Activated T-cell treated with anti-CD3 and anti-CD28 coated beads, Interleukin-2, amount 50 U/mL, for 1 hour (primary cell): Measurements from ENCODE around the gene HMGB3.
"Not testable (repeated sequence)": the region's sequence is repeated elsewhere in the genome, so short reads cannot be mapped to it uniquely, and the experiment has no call there.

Source experiments
- DNase-seq: peaks from one replicate; pipeline ENCODE4 v3.0.0-alpha.2; 2020

The HMGB3 gene

DNA sequence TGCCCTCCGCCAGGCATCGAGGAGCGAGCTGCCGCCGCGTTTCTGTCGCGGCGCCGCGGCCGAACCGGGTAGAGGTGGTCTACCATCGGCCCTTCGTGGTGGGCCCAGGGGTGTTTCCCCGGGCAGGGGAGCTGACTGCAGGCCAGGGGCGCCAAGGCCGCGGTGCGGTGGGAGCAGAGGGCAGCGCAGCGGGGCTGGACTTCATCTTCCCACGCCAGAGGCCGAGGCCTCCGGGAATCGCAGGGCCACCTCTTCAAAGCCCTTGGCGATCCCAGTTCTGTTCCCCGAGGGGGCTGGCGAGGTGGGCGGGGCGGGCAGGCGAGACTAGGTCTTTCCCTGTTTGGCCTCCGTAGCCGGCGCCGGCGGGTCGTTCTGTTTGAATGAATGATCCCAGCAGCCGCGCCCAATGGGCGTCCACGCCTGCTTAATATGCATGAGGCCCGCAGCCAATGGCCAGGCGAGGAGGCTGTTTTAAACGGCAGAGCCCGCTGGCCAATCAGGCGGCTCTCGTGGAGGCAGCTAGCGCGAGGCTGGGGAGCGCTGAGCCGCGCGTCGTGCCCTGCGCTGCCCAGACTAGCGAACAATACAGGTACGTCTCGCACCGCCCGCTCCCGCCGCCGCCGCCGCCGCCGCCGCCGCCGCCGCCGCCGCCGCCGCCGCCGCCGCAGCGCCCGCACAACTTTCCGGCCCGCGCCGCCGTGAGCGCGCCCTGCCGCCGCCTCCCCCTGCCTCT lies at the start of gene HMGB3:
TSS of gene HMGB3 (plus strand) at position 548 of the 733 bp plus-strand sequence. CDS start 2,265 bp downstream, outside the sequence.
- peak; percentile 72 for DNase-seq

- no peak for DNase-seq
These were observed 49.2 kb upstream of the HMGB3 start for GRCh38 chrX:150933945-150934350.

DNA sequence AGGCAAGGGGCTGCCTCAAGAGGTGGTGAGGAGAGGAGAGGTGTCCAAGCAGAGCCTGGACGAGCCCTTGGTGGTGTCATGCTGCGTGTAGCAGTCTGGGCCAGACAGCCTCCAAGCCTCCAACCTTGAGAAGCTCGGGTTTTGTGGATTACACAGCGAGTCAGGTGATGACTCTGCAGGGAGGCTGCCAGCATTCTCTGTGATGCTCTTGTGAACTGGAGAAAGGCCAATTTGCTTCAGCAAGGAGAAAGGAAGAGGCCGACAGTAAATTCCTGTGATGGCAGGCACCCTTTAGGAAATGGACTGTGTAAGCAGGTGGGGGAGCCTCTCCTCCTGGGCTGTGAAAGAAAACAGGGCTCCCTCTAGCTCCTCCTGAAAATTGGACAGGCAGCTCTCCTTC lies 48.7 kb upstream of the HMGB3 start:
- no peak for DNase-seq

DNA sequence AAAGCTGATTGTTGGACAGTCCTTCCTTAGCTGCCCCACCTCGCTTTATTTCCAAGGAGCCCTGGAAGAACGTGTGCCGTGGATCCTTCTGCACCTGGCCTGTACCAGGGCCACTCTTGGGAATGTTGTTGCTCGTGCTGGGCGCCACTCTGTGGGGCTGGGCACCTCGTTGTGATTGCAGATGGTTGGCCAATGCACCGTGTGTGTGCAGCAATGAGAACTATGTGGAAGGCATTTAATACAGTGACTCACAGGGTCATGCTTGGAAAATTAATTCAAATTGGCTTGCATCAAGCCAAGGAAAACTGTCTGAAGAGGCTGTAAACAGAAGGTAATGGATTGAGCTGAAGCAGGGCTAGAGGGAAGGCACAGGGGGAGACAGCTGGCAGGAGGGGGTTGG lies 47.7 kb upstream of the HMGB3 start:
- DNase-seq = no peak

DNA sequence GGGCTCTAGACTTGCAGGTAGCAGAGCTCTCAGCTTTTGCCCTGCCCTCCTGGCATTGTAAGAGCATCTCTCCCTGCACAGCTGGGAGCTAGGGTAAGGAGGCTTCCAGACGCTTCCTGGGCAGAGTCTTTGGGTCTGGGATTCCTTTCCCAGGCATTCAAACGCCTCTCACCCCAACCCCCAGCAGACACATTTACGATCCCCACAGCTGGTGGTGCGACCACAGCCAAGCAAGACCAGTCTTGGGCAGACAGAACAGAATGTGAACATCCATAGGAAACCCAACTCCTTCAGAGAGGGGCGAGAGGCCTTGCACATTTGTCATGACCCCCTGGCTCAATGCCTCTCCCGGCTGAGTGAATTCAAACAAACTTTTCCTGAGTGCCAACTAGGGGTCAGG lies 46.6 kb upstream of the HMGB3 start:
- no peak for DNase-seq

- DNase-seq = no peak
These were observed 42.2 kb upstream of the HMGB3 start for GRCh38 chrX:150940844-150941495.

DNA sequence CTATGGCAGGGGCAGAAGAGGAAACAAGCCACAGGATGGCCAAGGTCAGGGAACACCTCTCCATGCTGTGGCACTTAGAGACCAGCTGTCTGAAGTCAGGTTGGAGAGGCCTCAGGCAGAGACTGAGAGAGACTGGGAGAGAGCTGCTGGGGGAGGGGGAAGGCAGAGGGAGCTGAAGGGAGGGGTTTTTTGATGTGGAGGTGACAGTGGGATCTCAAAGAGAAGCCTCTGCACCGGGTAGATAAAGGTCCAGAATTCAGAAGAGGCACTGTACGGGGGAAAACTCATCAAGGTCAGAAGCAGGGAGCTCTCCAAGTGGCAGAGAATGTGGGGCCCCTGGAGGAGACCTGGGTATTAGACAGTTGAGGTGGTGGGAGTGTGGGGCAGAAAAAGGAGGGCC lies 41.6 kb upstream of the HMGB3 start:
- DNase-seq = no peak

GRCh38 chrX:150942942-150943594 lies 40.1 kb upstream of the HMGB3 start:
- no peak for DNase-seq

DNA sequence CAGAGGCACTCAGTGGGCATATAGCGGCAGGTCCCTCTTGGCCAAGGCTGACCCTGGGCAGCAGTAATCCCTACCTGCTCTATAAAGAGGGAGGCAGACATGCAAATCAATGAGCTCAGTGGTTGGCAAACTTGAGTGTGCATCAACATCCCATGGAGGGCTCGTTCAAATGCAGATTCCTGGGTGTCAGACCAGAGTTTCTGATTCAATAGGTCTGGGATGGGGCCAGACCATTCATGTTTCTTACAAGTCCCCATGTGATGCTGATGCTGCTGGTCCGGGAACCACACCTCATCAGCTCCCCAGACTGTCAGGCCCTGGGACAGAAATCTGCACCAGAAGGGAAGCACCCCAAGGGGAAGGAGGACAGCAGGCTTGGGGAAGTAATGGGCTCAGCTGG lies 38.9 kb upstream of the HMGB3 start:
- no peak for DNase-seq

- DNase-seq = no peak
These were observed 28.2 kb upstream of the HMGB3 start for GRCh38 chrX:150954951-150955350.

DNA sequence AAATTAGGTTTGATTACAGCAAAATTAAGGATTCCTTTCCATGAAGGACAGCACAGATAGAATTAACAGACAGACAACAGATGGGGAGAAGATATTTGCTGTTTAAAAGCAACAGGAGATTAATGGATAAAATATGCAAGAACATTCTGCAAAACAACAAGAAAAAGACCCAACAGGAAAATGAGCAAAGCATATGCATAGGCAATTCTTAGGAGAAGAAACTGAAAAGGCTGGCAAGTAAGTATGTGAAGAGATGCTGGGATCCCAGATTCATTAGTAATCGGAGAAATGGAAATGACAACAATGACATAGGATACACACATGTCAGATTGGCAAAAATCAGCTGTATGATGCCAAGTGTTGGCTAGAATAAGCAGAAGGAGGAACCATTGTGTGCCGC lies 27.5 kb upstream of the HMGB3 start:
- no peak for DNase-seq

DNA sequence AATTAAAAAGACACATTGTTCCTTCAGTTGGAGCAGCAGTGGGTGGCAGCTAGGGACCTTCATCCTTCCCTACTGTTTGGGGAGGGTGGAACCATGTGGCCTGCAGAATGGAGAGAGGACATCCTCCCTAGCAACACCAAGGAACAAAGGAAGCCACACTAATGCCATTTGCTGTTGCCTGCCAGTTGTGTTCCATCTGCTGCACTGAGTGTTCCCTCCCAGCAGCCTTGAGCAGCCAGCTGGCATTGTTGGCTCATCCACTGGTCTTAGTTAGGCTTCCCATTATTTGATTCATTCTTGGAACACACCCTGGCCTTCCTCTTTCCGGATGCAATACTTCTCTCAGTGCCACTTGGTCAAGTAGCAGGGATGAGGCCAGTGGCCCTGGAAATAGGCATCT lies 25.0 kb upstream of the HMGB3 start:
- DNase-seq = no peak

DNA sequence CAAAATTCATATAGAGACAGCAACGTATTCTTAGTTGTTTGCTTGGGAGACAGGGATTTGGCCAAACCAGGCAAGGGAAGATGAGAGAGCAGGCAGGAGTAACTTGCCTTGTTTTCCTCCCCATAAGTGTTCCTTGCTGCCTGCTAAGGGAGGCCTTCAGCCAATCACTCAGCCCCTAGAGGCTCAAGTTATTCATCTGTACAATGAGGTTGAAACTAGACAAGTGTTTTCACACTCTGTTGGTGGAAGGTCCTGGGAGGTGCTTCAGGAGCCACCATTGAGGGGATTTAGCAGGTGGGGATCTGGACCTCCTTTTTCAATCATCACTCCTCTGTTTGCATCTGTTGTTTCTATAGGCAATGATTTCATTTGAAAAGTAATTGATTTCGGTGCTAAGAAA lies 23.6 kb upstream of the HMGB3 start:
- DNase-seq = no peak

DNA sequence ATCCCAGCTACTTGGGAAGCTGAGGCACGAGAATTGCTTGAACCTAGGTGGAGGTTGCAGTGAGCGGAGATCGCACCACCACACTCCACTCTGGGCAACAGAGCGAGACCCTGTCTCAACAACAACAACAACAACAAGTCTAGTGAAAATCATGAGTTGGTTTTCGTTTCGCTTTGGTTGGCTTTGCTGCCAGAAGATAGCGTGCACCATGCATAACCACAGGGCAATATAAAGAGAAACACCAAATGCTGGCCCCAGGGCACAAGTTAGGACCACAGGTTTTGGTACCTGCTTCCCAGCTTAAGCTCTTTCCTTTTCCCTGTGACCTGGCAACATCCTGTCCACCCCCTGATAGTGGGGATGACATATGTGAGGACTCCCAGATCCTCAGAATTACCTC lies 21.5 kb upstream of the HMGB3 start:
- DNase-seq = no peak

GRCh38 chrX:150964416-150964815 lies 18.7 kb upstream of the HMGB3 start:
- not testable (repeated sequence) for DNase-seq

GRCh38 chrX:150966235-150966634 lies 16.9 kb upstream of the HMGB3 start:
- DNase-seq = no peak

- DNase-seq = no peak
These were observed 16.4 kb upstream of the HMGB3 start for GRCh38 chrX:150966742-150967141.

- DNase-seq = no peak
These were observed 15.3 kb upstream of the HMGB3 start for GRCh38 chrX:150967786-150968185.

DNA sequence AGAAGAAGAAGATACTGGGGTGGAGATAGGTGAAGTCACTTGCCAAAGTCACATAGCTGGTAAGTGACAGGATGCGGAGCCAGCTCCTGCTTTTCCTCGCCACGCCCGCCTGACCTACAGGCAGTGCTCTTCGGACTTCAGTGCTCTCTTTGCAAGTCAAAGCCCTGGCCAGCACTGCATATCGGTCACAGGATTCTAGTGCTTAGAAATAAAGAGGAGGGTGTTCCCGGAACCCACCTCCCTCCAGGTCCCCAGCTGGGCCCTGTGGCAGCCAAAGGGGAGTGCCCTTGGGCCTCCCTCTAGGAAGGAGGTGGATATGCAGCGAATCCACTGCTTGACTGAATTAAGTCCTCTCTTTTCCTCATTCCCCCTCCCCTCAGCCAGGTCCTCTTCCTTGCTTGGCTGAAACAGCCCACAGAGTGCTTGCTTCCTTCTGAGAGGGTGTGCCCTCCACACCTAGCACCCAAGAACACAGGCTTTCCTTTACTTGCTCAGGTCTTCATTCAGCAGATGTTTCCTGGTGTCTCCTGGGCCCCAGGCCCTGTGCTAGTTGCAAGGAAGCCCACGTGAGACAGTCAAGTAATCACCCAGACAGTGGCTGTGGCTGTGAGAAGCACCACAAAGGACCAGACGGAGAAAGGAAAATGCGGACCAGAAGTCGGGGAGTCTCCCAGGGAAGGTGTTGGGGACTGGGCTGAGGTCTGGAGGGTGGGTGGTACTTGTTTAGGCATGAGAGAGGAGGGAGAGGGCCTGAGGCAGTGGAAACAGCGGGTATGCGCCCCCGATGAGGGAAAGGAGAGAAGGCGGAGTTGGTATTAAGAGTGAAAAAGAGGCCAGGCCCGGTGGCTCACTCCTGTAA lies 14.0 kb upstream of the HMGB3 start:
- DNase-seq = no peak

- no peak for DNase-seq
These were observed 10.7 kb upstream of the HMGB3 start for GRCh38 chrX:150972450-150972849.

DNA sequence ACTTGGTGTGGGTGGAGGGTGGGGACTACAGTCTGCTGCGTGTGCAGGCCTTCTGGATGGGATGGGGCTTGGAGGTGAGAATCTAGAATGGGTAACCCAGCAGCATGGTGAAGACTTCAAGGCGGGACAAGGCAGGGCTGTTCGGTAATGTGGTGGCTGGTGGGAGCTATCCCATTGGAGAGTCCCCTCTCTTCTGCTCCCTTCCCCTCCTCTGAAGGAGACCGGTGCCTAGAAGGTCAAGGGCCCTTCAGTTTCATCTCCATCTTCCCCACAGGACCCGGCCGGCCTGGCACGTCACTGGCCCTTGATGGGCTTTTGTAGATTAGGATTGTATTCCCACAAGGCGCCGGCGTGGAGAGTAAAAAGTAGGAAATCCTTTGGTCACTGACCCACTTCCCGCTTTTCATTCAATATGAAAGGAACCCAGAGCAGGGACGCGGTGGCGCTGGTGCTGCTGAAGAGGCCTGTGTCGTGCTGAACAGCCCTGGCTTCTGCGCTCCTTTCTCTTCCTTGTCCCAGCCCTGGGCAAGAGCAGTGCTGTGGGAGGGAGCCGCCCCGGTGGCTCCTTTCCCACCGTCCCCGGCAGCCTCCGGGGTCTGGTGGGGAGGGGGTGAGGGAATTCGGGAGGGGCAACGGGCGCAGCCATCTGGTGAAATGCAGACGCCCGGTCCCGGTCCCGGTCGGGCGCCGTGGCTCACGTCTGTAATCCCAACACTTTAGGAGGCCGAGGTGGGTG lies 7.3 kb upstream of the HMGB3 start:
- DNase-seq = no peak

- no peak for DNase-seq
These were observed 5.5 kb upstream of the HMGB3 start for GRCh38 chrX:150977411-150978162.
